RWPE2 (cell line): ENCODE measurements around the gene GPRIN2.
"Not testable (repeated sequence)": the region's sequence is repeated elsewhere in the genome, so short reads cannot be mapped to it uniquely, and the experiment has no call there.

ENCODE experiments used
- ATAC-seq: fragments of 200-7000 bp; cut with Tn5 transposase; 3 replicates; pipeline ENCODE4 v1.9.1; 2021; ENCODE audit warnings: low read depth
- DNase-seq: peaks from one replicate; pipeline ENCODE4 v3.0.0-alpha.2; 2020; ENCODE audit warnings: low spot score
- H3K27ac ChIP-seq: fragments of 450-650 bp; 2 replicates; pipeline ENCODE4 v1.5.1; 2017; ENCODE audit warnings: mild to moderate bottlenecking; ENCODE audit not compliant: poor library complexity, severe bottlenecking
- H3K27me3 ChIP-seq: fragments of 250-450 bp; sonication (Bioruptor Pico); 2 replicates; pipeline ENCODE4 v1.5.1; 2021; ENCODE audit warnings: mild to moderate bottlenecking, moderate library complexity; ENCODE audit not compliant: insufficient read depth, poor library complexity, severe bottlenecking
- H3K36me3 ChIP-seq: fragments of 250-450 bp; sonication (Bioruptor Pico); 2 replicates; pipeline ENCODE4 v1.5.1; 2020; ENCODE audit warnings: low read depth, mild to moderate bottlenecking, moderate library complexity
- H3K4me1 ChIP-seq: fragments of 250-450 bp; sonication (Bioruptor Pico); 2 replicates; pipeline ENCODE4 v1.5.1; 2021; ENCODE audit warnings: mild to moderate bottlenecking, moderate library complexity; ENCODE audit not compliant: insufficient read depth, poor library complexity, severe bottlenecking
- H3K4me3 ChIP-seq: fragments of 250-450 bp; sonication (Bioruptor Pico); 2 replicates; pipeline ENCODE4 v1.5.1; 2021; ENCODE audit warnings: mild to moderate bottlenecking, moderate library complexity; ENCODE audit not compliant: severe bottlenecking
- H3K9me3 ChIP-seq: fragments of 250-450 bp; sonication (Bioruptor Pico); 2 replicates; pipeline ENCODE4 v1.5.1; 2021; ENCODE audit warnings: mild to moderate bottlenecking, moderate library complexity; ENCODE audit not compliant: severe bottlenecking
- CTCF ChIP-seq: fragments of 450-650 bp; IDR thresholded peaks from one replicate; pipeline ENCODE4 v1.5.1; 2017; ENCODE audit warnings: mild to moderate bottlenecking, moderate library complexity; ENCODE audit not compliant: poor library complexity, severe bottlenecking

GPRIN2 gene

GRCh38 chr10:46538155-46538554 lies 18.3 kb downstream of the GPRIN2 start:
- Histone ChIP-seq H3K4me3 (no peak overlapping the region), H3K4me1 (no peaks in the 10 kb centered on the region), H3K36me3 (no peaks in the 10 kb centered on the region), H3K27ac (no peak overlapping the region), H3K27me3 (no peaks in the 10 kb centered on the region), H3K9me3 (no peaks in the 10 kb centered on the region)
- TF ChIP-seq CTCF, result no peak
- no peak for ATAC-seq
- DNase-seq, result peak; percentile 22

- ATAC-seq, result no peak
- no peaks in the 10 kb centered on the region for H3K4me1 ChIP-seq
- no peak overlapping the region for H3K4me3 ChIP-seq
Observed at GRCh38 chr10:46537309-46537708, 19.1 kb downstream of the GPRIN2 start.

DNA sequence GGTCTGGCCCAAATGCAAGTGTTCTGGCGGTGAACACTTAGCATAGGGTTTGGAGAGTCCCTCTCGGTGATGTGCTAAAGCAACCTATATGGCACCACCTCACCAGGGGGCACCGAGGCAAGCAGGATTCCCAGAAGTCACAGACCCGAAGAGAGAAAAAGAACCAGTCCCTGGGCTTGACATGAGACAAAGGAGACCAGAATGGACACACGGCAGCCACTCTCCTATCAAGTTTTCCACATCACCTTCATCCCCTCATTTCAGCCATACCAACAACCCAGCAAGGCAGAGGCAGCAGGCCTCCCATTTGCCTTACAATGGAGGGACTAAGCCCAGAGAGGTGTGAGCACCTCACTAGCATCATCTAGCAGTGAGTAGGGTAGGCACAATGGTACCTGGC lies 19.7 kb downstream of the GPRIN2 start:
- H3K4me3 ChIP-seq, result no peak overlapping the region
- no peaks in the 10 kb centered on the region for H3K4me1 ChIP-seq
- TF ChIP-seq CTCF, result no peak
- no peaks in the 10 kb centered on the region for H3K27me3 ChIP-seq
- H3K36me3 ChIP-seq, result no peaks in the 10 kb centered on the region
- H3K27ac ChIP-seq, result no peak overlapping the region
- H3K9me3 ChIP-seq, result no peaks in the 10 kb centered on the region
- ATAC-seq (no peak), DNase-seq (peak; percentile 56)

More at GRCh38 chr10:46537309-46537708, 19.1 kb downstream of the GPRIN2 start:
- peak; percentile 15 for DNase-seq
- H3K9me3 ChIP-seq, result no peaks in the 10 kb centered on the region
- no peak for TF ChIP-seq CTCF
- H3K36me3 ChIP-seq, result no peaks in the 10 kb centered on the region
- no peaks in the 10 kb centered on the region for H3K27me3 ChIP-seq
- no peak overlapping the region for H3K27ac ChIP-seq

DNA sequence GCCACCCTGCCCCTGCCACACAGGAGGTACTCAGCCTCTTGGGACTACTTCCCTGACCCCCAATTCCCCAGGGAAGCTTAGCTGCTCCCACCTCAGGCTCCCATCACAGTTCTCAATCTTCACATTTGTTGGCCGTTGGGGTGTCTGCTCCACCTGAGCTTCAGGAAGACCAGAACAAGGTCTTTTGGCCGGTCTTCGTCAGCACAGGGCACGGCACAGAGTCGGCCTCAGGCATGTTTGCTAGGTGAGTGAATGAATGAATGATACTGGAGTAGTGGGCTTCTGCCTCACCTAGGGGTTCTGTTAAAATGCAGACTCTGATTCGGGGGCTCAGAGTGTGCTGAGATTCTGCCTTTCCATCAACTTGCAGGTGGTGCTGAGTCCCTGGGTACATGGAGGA lies 20.3 kb downstream of the GPRIN2 start:
- no peak for ATAC-seq
- TF ChIP-seq CTCF, result no peak

DNA sequence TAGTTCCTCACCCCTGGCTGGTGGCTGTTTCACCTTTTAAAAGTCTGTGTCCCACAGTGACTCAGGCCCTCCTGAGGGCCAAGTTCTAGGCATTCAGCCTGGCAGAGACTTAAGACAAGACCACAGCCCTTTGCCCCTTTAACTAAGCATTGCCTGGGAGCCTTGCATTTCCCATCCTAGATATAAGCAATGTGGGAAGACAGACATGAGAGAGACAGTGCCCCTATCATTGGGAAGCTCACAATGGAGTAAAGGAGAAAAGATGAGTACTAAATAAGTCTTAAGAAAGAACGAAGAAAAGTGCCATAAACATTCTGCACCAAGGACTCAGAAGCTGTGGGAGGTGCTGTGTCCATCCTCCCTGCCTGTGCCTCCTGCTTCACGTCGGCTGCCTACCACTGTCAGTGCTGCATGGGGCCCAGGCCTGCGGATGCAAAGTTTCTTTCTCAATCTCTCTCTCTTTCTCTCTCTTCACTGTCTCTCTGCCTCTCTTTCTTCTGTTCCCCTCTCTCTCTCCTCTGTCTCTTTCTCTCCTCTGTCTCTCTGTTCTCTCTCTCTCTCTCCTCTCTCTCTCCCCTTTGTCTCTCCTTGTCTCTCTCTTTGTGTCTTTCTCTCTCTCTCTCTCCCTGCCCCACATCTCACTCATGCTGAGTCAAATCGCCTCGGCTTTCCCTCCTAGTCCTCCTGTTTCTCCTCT lies 21.5 kb downstream of the GPRIN2 start:
- DNase-seq (peak; percentile 58), ATAC-seq (no peak)
- H3K27me3 ChIP-seq, result no peaks in the 10 kb centered on the region
- H3K9me3 ChIP-seq, result no peaks in the 10 kb centered on the region
- H3K4me1 ChIP-seq, result no peaks in the 10 kb centered on the region
- H3K4me3 ChIP-seq, result no peak overlapping the region
- no peaks in the 10 kb centered on the region for H3K36me3 ChIP-seq
- no peak for TF ChIP-seq CTCF
- H3K27ac ChIP-seq, result no peak overlapping the region

More for the DNA sequence above, 20.3 kb downstream of the GPRIN2 start:
- no peak overlapping the region for H3K4me3 ChIP-seq
- no peak overlapping the region for H3K27ac ChIP-seq
- H3K36me3 ChIP-seq, result no peaks in the 10 kb centered on the region
- H3K4me1 ChIP-seq, result no peaks in the 10 kb centered on the region
- H3K27me3 ChIP-seq, result no peaks in the 10 kb centered on the region
- H3K9me3 ChIP-seq, result no peaks in the 10 kb centered on the region
- DNase-seq, result peak; percentile 54

- H3K4me3 ChIP-seq, H3K27me3 ChIP-seq, H3K36me3 ChIP-seq, H3K9me3 ChIP-seq, H3K27ac ChIP-seq, H3K4me1 ChIP-seq, ATAC-seq: not testable (repeated sequence)
- peak; percentile 22 for DNase-seq
Observed at GRCh38 chr10:46532256-46532655, 24.2 kb downstream of the GPRIN2 start.
